Activated CD4-positive, alpha-beta T cell treated with anti-CD3 and anti-CD28 coated beads, Interleukin-2, amount 10 ng/mL, durations not matched to agents 24 days and 14 days (primary cell): Measurements from ENCODE around the gene INTS3. TPM values are rescaled to one million over a fixed set of nuclear protein-coding genes. Genes with fewer than 3 reads are reported as not detected.

Experiments
- DNase-seq: peaks from one replicate; pipeline ENCODE4 v3.0.0; 2022
- H3K27ac Mint-ChIP-seq: one replicate; pipeline ENCODE4 v1.8.0; 2022; ENCODE audit warnings: mild to moderate bottlenecking, mixed read lengths
- H3K27me3 Mint-ChIP-seq: one replicate; pipeline ENCODE4 v1.8.0; 2022; ENCODE audit warnings: mixed read lengths
- H3K36me3 Mint-ChIP-seq: one replicate; pipeline ENCODE4 v1.8.0; 2022; ENCODE audit warnings: low read depth, mild to moderate bottlenecking, mixed read lengths
- H3K4me1 Mint-ChIP-seq: one replicate; pipeline ENCODE4 v1.8.0; 2021; ENCODE audit warnings: mixed read lengths
- H3K4me3 Mint-ChIP-seq: one replicate; pipeline ENCODE4 v1.8.0; 2022; ENCODE audit warnings: mild to moderate bottlenecking, moderate library complexity, mixed read lengths
- H3K9me3 Mint-ChIP-seq: one replicate; pipeline ENCODE4 v1.8.0; 2021; ENCODE audit warnings: mixed read lengths
- intact Hi-C: fragments of 100-400 bp; cut with micrococcal nuclease; formaldehyde crosslinking; loops from one replicate; pipeline ENCODE4 v1.15.1; 2023
- total RNA-seq: library from RNA; stranded (reverse); gene quantifications from 2 replicates; pipeline ENCODE4 v1.2.3, GENCODE V29; 2022

INTS3 gene
- total RNA-seq, 1 donor from 2014 or later = 64.8 TPM

- no peaks in the 10 kb centered on the region for H3K27me3 Mint-ChIP-seq
- intact Hi-C loops = loop anchor here (1.0 to 5.0 kb wide), 4 partner anchors 124 to 475 kb away; partner anchors contain the start of genes DENND4B, HAX1 and RAB13
- H3K36me3 Mint-ChIP-seq = peaks cover 2% of the 10 kb centered on the region
- peak; percentile 94 for DNase-seq
- no peak overlapping the region for H3K27ac Mint-ChIP-seq
- no peak overlapping the region for H3K4me3 Mint-ChIP-seq
- peaks cover 12% of the 10 kb centered on the region for H3K4me1 Mint-ChIP-seq
- H3K9me3 Mint-ChIP-seq = no peaks in the 10 kb centered on the region
These were observed 69.2 kb downstream of the INTS3 start for GRCh38 chr1:153796786-153797659.

GRCh38 chr1:153798468-153798780 is 70.6 kb downstream of the INTS3 start:
- no peaks in the 10 kb centered on the region for H3K9me3 Mint-ChIP-seq
- H3K27ac Mint-ChIP-seq = peak overlapping the region; percentile 23
- DNase-seq = peak; percentile 55
- intact Hi-C loops = loop anchor here (5.0 kb wide), 1 partner anchor 474 kb away; the partner anchor contains the start of gene HAX1
- no peaks in the 10 kb centered on the region for H3K27me3 Mint-ChIP-seq
- no peak overlapping the region for H3K4me3 Mint-ChIP-seq
- H3K4me1 Mint-ChIP-seq = peaks cover 9% of the 10 kb centered on the region
- H3K36me3 Mint-ChIP-seq = peaks cover 12% of the 10 kb centered on the region

DNA sequence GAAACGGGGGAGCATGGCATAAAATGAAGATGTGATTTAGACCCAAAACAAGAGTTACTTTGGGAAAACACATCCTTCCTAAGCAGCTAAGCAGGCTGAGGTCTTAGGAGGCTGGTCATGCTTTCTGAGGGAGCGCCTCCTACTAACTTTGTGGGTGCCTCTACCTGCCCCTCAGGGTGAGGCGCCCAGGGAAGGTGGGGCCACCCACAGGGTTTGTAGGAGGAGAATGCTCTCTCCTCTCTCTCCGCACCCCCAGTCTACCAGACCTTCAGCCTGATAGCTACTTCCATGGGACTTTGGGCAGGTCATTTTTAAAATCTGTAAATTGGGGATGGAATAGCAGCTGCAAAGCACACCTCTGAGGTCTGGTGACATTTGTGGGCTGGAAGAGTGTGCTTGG is 71.2 kb downstream of the INTS3 start:
- no peaks in the 10 kb centered on the region for H3K27me3 Mint-ChIP-seq
- intact Hi-C loops = loop anchor here (5.0 kb wide), 1 partner anchor 473 kb away; the partner anchor contains the start of gene HAX1
- H3K4me3 Mint-ChIP-seq = no peak overlapping the region
- H3K4me1 Mint-ChIP-seq = peaks cover 14% of the 10 kb centered on the region
- no peak for DNase-seq
- H3K9me3 Mint-ChIP-seq = no peaks in the 10 kb centered on the region
- H3K36me3 Mint-ChIP-seq = peaks cover 18% of the 10 kb centered on the region
- H3K27ac Mint-ChIP-seq = no peak overlapping the region

GRCh38 chr1:153799566-153800465 is 72.0 kb downstream of the INTS3 start:
- Mint-ChIP-seq H3K9me3 (no peaks in the 10 kb centered on the region), H3K4me3 (no peak overlapping the region), H3K27me3 (no peaks in the 10 kb centered on the region), H3K36me3 (peaks cover 20% of the 10 kb centered on the region), H3K4me1 (peaks cover 18% of the 10 kb centered on the region), H3K27ac (no peak overlapping the region)
- intact Hi-C loops = loop anchor here (5.0 kb wide), 1 partner anchor 472 kb away; the partner anchor contains the start of gene HAX1
- no peak for DNase-seq

DNA sequence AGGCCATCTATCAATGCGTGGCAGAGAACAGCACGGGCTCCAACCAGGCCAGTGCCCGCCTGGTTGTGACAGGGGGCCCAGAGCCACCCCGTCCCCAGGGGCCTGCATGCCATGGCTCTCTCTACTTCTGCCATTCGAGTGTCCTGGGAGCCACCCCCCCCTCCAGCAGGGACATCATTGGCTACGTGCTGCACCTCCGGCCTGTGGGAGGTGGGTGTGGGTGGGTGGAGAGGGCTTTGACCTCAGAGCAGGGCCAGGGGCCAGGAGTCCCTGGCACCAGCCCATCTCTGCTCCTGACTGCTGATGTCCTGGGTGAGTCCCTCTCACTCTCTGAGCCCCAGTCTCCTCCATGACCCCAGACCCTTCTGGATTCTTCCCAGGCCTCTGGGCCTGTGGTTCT is 72.7 kb downstream of the INTS3 start:
- Mint-ChIP-seq H3K27ac (no peak overlapping the region), H3K4me1 (peaks cover 24% of the 10 kb centered on the region), H3K9me3 (no peaks in the 10 kb centered on the region), H3K4me3 (no peak overlapping the region), H3K27me3 (no peaks in the 10 kb centered on the region), H3K36me3 (peaks cover 20% of the 10 kb centered on the region)
- intact Hi-C loops = no loop called here
- DNase-seq = no peak

- H3K4me1 Mint-ChIP-seq = peaks cover 28% of the 10 kb centered on the region
These were observed 73.3 kb downstream of the INTS3 start for GRCh38 chr1:153801028-153801625.

GRCh38 chr1:153801786-153802697 is 74.2 kb downstream of the INTS3 start:
- Mint-ChIP-seq H3K27ac (peak overlapping the region; percentile 39), H3K4me3 (no peak overlapping the region), H3K9me3 (no peaks in the 10 kb centered on the region), H3K4me1 (peaks cover 28% of the 10 kb centered on the region), H3K36me3 (peaks cover 25% of the 10 kb centered on the region), H3K27me3 (no peaks in the 10 kb centered on the region)
- no peak for DNase-seq
- intact Hi-C loops = no loop called here

More at GRCh38 chr1:153801028-153801625, 73.3 kb downstream of the INTS3 start:
- Mint-ChIP-seq H3K9me3 (no peaks in the 10 kb centered on the region), H3K27me3 (no peaks in the 10 kb centered on the region), H3K4me3 (no peak overlapping the region), H3K27ac (peak overlapping the region; percentile 74), H3K36me3 (peaks cover 20% of the 10 kb centered on the region)
- no peak for DNase-seq
- intact Hi-C loops = no loop called here

GRCh38 chr1:153803470-153804056 is 75.7 kb downstream of the INTS3 start:
- Mint-ChIP-seq H3K27me3 (no peaks in the 10 kb centered on the region), H3K27ac (peak overlapping the region; percentile 57), H3K4me1 (peaks cover 25% of the 10 kb centered on the region), H3K36me3 (peaks cover 30% of the 10 kb centered on the region), H3K4me3 (no peak overlapping the region), H3K9me3 (no peaks in the 10 kb centered on the region)
- DNase-seq = no peak
- intact Hi-C loops = loop anchor here (2.0 kb wide), 2 partner anchors 119 to 183 kb away; partner anchors contain the start of genes GATAD2B and RAB13

DNA sequence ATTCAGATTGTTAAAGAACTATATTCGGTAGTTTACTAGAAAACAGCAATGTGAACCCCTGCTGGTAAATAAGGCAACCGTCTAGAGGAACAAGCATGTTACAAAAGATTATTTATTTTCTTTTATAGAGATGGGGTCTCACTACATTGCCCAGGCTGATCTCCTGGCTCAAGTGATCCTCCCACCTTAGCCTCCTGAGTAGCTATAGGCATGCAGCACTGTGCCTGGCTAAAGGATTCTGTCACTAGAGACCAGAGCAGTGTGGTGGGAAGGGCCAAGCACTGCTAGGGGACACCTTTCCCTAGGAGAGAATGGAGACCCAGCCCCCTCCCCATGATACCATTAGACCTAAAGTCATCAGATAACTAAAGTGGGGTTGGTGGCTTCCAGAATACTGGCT is 76.3 kb downstream of the INTS3 start:
- H3K4me1 Mint-ChIP-seq = peaks cover 25% of the 10 kb centered on the region
- H3K27me3 Mint-ChIP-seq = no peaks in the 10 kb centered on the region
- H3K9me3 Mint-ChIP-seq = no peaks in the 10 kb centered on the region
- H3K27ac Mint-ChIP-seq = peak overlapping the region; percentile 68
- no peak for DNase-seq
- peaks cover 34% of the 10 kb centered on the region for H3K36me3 Mint-ChIP-seq
- H3K4me3 Mint-ChIP-seq = no peak overlapping the region
- intact Hi-C loops = loop anchor here (2.0 kb wide), 2 partner anchors 119 to 183 kb away; partner anchors contain the start of genes GATAD2B and RAB13

DNA sequence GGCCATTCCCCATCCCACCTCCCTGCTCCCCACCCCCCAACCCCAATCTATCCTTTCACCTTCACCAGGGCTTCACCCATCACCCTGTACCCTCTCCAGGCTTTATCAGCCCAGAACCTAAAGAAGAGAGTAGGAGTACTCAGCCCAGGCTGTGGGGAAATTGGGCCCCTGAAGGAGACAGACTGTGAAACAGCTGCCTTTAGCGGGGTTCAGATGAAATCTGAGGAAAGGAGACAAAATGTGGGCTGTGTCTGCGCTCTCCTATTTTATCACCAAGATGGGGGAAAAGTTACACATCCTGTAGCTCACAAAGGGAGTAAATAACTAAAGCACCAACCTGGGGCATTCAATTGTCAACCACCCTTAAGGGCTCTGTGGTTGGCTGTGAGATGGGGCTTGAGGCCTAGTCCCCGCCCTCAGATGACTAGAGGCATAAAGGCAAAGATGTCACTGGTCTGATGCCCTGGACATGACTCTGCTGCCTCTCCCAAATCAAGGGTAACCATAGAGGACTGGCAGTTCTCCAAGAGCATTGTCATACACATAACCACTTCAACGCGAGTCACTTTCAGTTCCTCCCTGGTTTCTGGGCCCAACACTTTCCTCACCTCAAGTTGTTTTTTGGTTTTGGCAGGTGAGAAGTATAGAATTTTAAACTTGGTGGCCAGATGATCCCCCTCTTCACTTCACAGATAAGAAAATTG is 77.3 kb downstream of the INTS3 start:
- H3K36me3 Mint-ChIP-seq = peaks cover 45% of the 10 kb centered on the region
- peak overlapping the region; percentile 11 for H3K4me3 Mint-ChIP-seq
- H3K27ac Mint-ChIP-seq = peak overlapping the region; percentile 75
- H3K27me3 Mint-ChIP-seq = no peaks in the 10 kb centered on the region
- no peaks in the 10 kb centered on the region for H3K9me3 Mint-ChIP-seq
- peaks cover 25% of the 10 kb centered on the region for H3K4me1 Mint-ChIP-seq
- intact Hi-C loops = loop anchor here (1.0 to 2.0 kb wide), 3 partner anchors 118 to 182 kb away; partner anchors contain the start of genes GATAD2B, RAB13 and SLC39A1
- peak; percentile 87 for DNase-seq

DNA sequence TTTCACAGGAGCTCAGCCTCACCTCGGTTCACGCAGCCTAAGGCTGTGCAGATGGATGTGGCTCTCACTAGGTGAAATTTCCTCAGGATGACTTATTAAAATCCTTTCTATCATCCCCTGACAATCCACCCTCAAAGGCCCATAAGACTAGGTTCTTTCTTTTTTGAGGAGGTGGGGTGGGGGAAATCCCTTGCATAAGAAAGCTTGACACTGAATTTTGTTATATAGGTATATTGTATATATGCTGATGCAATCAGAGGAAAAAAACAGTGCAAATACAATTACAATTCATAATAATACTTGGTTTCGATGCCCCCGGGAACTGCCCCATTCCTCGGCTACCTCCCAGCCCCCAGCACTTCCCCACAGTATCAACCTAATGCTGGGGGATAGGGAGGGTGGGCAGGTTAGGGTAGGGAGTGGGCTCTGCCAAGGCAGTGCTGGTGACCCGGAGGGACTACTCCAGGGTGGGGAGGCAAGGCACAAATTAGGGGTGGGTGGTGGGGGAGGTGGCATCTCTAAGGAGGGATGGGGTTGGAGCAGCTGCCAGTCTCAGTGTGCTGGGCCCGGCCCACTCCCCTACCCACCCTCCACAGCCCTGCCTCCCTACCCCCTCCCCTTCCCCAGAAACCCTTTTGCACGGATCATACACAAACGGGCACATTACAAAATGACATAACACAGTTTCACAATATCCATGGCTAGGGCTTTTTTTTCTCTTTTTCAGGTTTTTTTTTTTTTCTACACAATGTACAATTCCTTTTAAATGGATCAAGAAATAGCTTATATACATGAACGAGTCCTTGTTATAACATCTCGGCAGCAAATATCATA is 78.3 kb downstream of the INTS3 start:
- intact Hi-C loops = loop anchor here (1.0 to 2.0 kb wide), 3 partner anchors 117 to 181 kb away; partner anchors contain the start of genes GATAD2B, RAB13 and SLC39A1
- DNase-seq = no peak
- Mint-ChIP-seq H3K9me3 (no peaks in the 10 kb centered on the region), H3K36me3 (peaks cover 53% of the 10 kb centered on the region), H3K4me3 (peak overlapping the region; percentile 11), H3K27ac (peak overlapping the region; percentile 75), H3K4me1 (peaks cover 24% of the 10 kb centered on the region), H3K27me3 (no peaks in the 10 kb centered on the region)
